ENCODE measurements around the gene CCL11. TPM values are rescaled to one million over a fixed set of nuclear protein-coding genes. Genes with fewer than 3 reads are reported as not detected.

Gene CCL11
- total and polyA plus RNA-seq, 2 of the 8 experiments (the other 6 are each of a cell fraction or from before 2014, with no cell fraction given): not detected

- 77% methylated on average over 3 of the region's 3 CpGs; no CpG with 5 or more reads in 1 of the 2 experiments for WGBS, 2 experiments (ENCODE audit: extremely low coverage in 1 of 2, insufficient coverage in 1 of 2, insufficient read length in 1 of 2, insufficient replicate concordance in 2 of 2, low coverage in 1 of 2, low lambda C conversion rate in 2 of 2, missing lambda C conversion rate in 1 of 2)
- Histone ChIP-seq H2BK12ac (ENCODE audit: low read depth, low read length) (peak overlapping the region; percentile 52), H3K4me2 (ENCODE audit: insufficient read depth in 1 of 2, low read depth in 2 of 2, low read length in 2 of 2) (peak overlapping the region; percentile 74 to 94; a peak in 3 of 4 replicates), H4K5ac (ENCODE audit: insufficient read length, low read depth, low read length) (no peak overlapping the region), H3K14ac (ENCODE audit: insufficient read length) (no peak overlapping the region), H2AFZ (ENCODE audit: low read length) (no peak overlapping the region), H2BK20ac (ENCODE audit: low read length) (peak overlapping the region; percentile 57; the same call in 1 of the 2 replicates), H3K4me1 (replicated peaks in 1 of 4; ENCODE audit: control insufficient read depth in 3 of 4, insufficient read depth in 4 of 4, low read length in 3 of 4) (peaks cover 4 to 11% (median 7%) of the 10 kb centered on the region in 4 experiments; a peak in 6 of 7 replicates), H4K91ac (replicated peaks; ENCODE audit: insufficient read length, low read length) (no peak overlapping the region), H4K8ac (ENCODE audit: extremely low read depth, insufficient read depth, low read length) (no peak overlapping the region), H2BK120ac (replicated peaks; ENCODE audit: low read depth, low read length) (no peak overlapping the region), H3K4me3 (ENCODE audit: extremely low read depth in 1 of 4, insufficient read depth in 2 of 4, low read depth in 3 of 4, low read length in 4 of 4) (peak overlapping the region in 1 of 4 experiments; percentile 53; a peak in 2 of 8 replicates), H3K4ac (replicated peaks; ENCODE audit: insufficient read length, low read depth, low read length) (no peak overlapping the region), H3K56ac (replicated peaks; ENCODE audit: insufficient read length, low read depth, low read length) (no peak overlapping the region), H3K23ac (ENCODE audit: insufficient read length) (no peak overlapping the region), H3K9ac (replicated peaks in 1 of 4; ENCODE audit: extremely low read depth in 1 of 4, low read depth in 3 of 4, low read length in 3 of 4) (no peak overlapping the region), H3K79me2 (ENCODE audit: control insufficient read depth in 1 of 2, insufficient read depth in 2 of 2, low read length in 2 of 2) (no peaks in the 10 kb centered on the region), H3K18ac (ENCODE audit: extremely low read depth, low read length) (no peak overlapping the region), H3K27ac (ENCODE audit: low read depth, low read length) (no peak overlapping the region), H2BK15ac (ENCODE audit: low read length) (no peak overlapping the region), H3K27me3 (replicated peaks in 1 of 4; ENCODE audit: control insufficient read depth in 3 of 4, extremely low read depth in 1 of 4, insufficient read depth in 3 of 4, low read length in 3 of 4) (no peaks in the 10 kb centered on the region), H3K79me1 (ENCODE audit: low read depth, low read length) (no peaks in the 10 kb centered on the region), H4K20me1 (replicated peaks in 1 of 2; ENCODE audit: control insufficient read depth in 1 of 2, insufficient read depth in 2 of 2, low read length in 2 of 2) (no peaks in the 10 kb centered on the region), H3K36me3 (ENCODE audit: control insufficient read depth in 2 of 4, insufficient read depth in 4 of 4, low read length in 3 of 4) (no peaks in the 10 kb centered on the region), H2AK5ac (ENCODE audit: low read depth, low read length) (no peak overlapping the region), H2BK5ac (ENCODE audit: low read depth, low read length) (no peak overlapping the region), H3K9me3 (ENCODE audit: insufficient read depth in 2 of 2, low read depth in 1 of 2, low read length in 1 of 2) (no peaks in the 10 kb centered on the region), H3K23me2 (ENCODE audit: low read depth, low read length) (peaks cover 6% of the 10 kb centered on the region; the same call in 1 of the 2 replicates)
- POLR2A ChIA-PET (ENCODE audit: partially characterized antibody): no interaction called here
- DNase-seq (ENCODE audit: low read depth in 1 of 2, low spot score in 2 of 2) (no peak), FAIRE-seq (peak; percentile 24)
- CTCF ChIA-PET (ENCODE audit: partially characterized antibody): interaction anchor here (0.7 to 3.6 kb wide), 3 partner anchors 47 to 107 kb away, joined by 3 to 22 read pairs (median 12); partner anchors contain the start of gene CCL1
- TF ChIP-seq CTCF (IDR thresholded peaks at IDR 0.05; ENCODE audit: control extremely low read depth in 1 of 3, insufficient read depth in 1 of 3, low read depth in 1 of 3, low read length in 3 of 3): no peak
- TF ChIP-seq CHD2 (IDR thresholded peaks at IDR 0.05; ENCODE audit: low read length): no peak
- no peak for TF ChIP-seq SUZ12 (IDR thresholded peaks at IDR 0.05; ENCODE audit: low read length)
- TF ChIP-seq SIX5 (IDR thresholded peaks at IDR 0.05; ENCODE audit: low read depth, low read length): no peak
- TF ChIP-seq POLR2AphosphoS5 (IDR thresholded peaks at IDR 0.05; ENCODE audit: low read depth, low read length): no peak
- TF ChIP-seq MAFK (IDR thresholded peaks at IDR 0.05; ENCODE audit: low read depth, low read length): no peak
- TF ChIP-seq RNF2 (IDR thresholded peaks at IDR 0.05; ENCODE audit: borderline replicate concordance, low read depth, low read length, missing control alignments, poor library complexity, severe bottlenecking): no peak
- no peak for TF ChIP-seq CREB1 (IDR thresholded peaks at IDR 0.05)
- TF ChIP-seq, protein P1, sequence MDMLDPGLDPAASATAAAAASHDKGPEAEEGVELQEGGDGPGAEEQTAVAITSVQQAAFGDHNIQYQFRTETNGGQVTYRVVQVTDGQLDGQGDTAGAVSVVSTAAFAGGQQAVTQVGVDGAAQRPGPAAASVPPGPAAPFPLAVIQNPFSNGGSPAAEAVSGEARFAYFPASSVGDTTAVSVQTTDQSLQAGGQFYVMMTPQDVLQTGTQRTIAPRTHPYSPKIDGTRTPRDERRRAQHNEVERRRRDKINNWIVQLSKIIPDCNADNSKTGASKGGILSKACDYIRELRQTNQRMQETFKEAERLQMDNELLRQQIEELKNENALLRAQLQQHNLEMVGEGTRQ (IDR thresholded peaks at IDR 0.05; ENCODE audit: low read length): no peak
- no peak for TF ChIP-seq NRF1 (IDR thresholded peaks at IDR 0.05; ENCODE audit: low read depth, low read length)
Observed at GRCh38 chr17:34254146-34254545, 31.4 kb upstream of the CCL11 start.
